GM12875 (cell line): ENCODE measurements around the gene SLITRK3.

Experiments
- H3K4me3 ChIP-seq: one replicate; pipeline ENCODE4 v1.5.1; 2011; ENCODE audit warnings: low read depth, low read length, control low read depth
- TF ChIP-seq, protein P1 (sequence below): IDR thresholded peaks from 2 replicates; pipeline ENCODE4 v1.5.1; 2011; ENCODE audit warnings: low read depth, mild to moderate bottlenecking, control low read depth, inconsistent platforms, low read length, moderate library complexity, borderline replicate concordance; ENCODE audit not compliant: insufficient read depth

SLITRK3 gene, protein sequence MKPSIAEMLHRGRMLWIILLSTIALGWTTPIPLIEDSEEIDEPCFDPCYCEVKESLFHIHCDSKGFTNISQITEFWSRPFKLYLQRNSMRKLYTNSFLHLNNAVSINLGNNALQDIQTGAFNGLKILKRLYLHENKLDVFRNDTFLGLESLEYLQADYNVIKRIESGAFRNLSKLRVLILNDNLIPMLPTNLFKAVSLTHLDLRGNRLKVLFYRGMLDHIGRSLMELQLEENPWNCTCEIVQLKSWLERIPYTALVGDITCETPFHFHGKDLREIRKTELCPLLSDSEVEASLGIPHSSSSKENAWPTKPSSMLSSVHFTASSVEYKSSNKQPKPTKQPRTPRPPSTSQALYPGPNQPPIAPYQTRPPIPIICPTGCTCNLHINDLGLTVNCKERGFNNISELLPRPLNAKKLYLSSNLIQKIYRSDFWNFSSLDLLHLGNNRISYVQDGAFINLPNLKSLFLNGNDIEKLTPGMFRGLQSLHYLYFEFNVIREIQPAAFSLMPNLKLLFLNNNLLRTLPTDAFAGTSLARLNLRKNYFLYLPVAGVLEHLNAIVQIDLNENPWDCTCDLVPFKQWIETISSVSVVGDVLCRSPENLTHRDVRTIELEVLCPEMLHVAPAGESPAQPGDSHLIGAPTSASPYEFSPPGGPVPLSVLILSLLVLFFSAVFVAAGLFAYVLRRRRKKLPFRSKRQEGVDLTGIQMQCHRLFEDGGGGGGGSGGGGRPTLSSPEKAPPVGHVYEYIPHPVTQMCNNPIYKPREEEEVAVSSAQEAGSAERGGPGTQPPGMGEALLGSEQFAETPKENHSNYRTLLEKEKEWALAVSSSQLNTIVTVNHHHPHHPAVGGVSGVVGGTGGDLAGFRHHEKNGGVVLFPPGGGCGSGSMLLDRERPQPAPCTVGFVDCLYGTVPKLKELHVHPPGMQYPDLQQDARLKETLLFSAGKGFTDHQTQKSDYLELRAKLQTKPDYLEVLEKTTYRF

DNA sequence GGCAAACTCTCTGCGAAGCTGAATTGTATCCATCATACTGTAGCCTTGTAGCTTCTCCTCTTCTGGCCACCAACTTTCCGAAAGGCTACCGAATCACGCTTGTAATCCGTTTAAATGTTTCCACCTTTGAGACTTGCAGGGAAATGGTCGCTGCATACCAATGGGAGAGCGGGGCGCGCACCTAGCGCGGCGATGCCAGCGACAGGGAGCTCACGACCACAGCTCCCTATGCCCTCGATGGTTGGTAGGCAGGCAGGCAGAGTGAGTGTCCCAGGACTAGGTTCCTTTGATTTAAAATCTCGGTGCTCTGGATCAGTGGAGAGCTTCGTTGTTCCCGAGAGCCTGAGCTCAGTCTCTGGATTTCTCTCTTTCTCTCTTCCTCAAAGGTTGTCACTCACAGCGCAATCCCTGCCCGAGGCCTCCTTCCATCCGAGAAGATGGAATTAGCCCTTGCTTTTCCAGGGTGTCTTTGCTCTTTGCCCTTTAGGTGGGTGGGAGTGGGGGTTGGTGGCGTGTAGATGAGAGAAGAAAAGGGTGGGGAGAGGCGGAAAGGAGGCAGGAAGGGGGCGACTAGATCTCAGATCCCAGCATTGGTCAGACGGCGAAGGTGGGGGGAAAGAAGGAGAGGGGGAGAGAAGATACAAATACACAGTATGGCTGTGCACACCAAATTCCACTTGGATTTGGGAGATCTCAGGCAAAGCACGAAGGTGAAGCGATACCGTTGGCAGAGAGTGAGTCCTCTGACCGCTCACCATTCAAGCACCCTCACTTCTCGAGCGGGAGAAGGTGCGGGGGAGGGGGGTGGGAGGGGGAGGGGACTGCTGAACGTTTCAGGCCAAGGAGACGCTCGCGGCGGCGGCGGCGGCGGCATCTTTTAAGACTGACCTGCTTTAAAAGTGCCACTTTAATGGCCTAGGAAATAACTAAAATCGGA, at the start of gene SLITRK3:
SLITRK3 (minus strand) TSS at position 745 of the 937 bp plus-strand sequence. CDS start 5,554 bp downstream, outside the sequence.
- no peak within 1 kb of the TSS for H3K4me3 ChIP-seq
- TF ChIP-seq, protein P1, sequence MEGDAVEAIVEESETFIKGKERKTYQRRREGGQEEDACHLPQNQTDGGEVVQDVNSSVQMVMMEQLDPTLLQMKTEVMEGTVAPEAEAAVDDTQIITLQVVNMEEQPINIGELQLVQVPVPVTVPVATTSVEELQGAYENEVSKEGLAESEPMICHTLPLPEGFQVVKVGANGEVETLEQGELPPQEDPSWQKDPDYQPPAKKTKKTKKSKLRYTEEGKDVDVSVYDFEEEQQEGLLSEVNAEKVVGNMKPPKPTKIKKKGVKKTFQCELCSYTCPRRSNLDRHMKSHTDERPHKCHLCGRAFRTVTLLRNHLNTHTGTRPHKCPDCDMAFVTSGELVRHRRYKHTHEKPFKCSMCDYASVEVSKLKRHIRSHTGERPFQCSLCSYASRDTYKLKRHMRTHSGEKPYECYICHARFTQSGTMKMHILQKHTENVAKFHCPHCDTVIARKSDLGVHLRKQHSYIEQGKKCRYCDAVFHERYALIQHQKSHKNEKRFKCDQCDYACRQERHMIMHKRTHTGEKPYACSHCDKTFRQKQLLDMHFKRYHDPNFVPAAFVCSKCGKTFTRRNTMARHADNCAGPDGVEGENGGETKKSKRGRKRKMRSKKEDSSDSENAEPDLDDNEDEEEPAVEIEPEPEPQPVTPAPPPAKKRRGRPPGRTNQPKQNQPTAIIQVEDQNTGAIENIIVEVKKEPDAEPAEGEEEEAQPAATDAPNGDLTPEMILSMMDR, result no peak

DNA sequence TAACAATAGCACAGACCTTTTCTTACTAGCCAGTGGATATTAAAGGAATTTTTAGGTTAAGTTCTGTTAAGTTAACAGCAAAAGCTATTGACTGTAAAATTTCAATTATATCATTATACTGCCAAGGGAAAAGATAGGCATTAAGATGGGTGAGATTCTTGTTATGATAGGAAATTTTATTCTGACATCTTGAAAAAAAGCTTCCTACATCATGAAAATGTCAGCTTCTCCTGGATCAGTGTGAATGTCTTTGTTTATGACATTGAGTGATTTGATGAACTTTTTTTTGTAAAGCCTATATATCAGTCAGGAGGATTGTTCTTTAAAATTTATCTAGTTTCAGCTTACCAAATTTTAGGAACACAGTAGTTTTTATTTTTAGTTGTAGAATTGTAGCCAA, 47.4 kb upstream of the SLITRK3 start:
- TF ChIP-seq, protein P1, result no peak
- no peak overlapping the region for H3K4me3 ChIP-seq

DNA sequence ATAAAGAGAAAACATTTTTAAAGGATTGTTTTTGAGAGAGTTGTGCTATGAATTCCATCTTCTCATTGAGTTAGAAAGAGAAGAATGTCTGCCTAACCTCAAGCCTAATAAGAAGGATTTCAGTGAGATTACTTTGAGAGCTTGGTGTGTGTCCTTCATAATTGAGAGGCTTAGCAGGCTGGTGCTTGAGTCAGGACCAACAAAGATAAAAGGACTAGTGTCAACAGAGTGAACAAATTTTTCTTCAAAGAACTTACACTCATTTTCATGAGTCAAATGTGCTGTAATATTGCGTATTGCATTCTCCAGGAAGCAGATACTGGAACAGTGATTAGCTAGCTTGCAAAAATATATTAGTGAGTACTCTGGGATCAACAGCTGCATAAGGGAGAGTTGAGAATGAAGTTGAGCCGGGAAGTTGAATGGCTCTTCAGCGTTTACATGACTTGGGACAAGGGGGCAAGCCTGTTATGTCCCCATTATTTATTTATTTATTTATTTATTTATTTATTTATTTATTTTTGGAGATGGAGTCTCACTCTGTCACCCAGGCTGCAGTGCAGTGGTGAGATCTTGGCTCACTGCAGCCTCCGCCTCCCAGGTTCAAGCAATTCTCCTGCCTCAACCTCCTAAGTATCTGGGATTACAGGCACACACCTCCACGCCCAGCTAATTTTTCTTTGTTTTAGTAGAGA, 37.5 kb upstream of the SLITRK3 start:
- TF ChIP-seq, protein P1, result no peak
- no peak overlapping the region for H3K4me3 ChIP-seq

DNA sequence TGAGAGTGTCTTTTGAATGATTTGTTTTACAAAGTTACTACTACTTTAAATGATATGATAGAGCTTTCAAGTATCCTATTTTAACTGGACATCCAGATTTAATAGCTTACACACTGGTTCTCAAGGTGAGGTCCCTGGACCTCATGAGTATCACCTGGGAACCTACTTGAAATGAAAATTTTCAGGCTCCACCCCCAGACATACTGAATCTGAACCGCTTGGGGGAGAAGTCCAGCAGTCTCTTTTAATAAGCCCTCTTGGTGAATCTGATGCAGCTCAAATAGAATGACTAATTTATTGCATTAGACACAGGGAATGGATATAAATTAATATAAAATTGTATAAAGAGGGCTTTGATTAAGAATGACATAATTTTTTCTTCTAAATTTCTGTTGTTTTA, 29.4 kb upstream of the SLITRK3 start:
- TF ChIP-seq, protein P1, result no peak
- H3K4me3 ChIP-seq, result no peak overlapping the region

DNA sequence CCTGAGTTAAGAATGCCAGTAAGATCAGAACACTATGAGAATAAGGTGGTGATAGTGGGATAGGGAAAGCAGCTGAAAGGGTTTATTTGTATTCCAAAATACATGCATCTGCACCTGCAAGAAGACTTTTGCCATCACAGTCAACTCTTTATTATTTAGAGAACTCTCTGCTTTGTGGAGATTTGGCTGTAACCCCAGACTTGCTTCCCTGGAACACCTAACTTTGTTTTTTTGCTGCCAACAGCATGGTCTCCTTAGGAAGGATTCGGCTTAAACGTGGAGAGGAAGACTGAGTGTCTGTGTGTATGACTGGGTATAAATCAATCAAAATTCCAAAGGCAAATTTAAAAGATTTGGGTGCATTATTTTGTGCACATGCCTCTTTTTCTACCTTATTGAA, 21.6 kb upstream of the SLITRK3 start:
- H3K4me3 ChIP-seq, result no peak overlapping the region
- TF ChIP-seq, protein P1, result no peak

DNA sequence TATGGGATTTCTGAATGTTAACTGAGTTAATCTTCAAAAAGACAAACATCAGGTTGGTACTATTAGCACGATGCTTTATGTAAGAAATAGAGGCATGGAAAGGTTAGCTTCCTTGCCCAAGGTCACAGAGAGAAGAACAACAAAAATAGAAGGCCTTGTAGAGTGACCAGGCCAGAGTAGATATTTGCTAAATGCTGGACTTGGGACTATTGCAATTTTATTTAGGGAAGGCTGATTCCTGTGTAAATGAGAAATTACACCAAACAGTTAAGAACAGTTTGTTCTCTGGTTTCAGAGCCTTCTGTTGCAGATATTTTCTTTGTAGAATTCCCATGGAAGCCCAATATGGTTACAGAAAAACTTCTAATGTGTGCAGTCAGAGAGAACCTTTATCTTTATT, 16.4 kb upstream of the SLITRK3 start:
- TF ChIP-seq, protein P1, result no peak
- H3K4me3 ChIP-seq, result no peak overlapping the region
